HepG2 (cell line): ENCODE results near the gene HOMEZ. TPM values are rescaled to one million over a fixed set of nuclear protein-coding genes. Genes with fewer than 3 reads are reported as not detected.

Experiments
- AHDC1 ChIP-seq: sonication (generic); formaldehyde crosslinking; IDR thresholded peaks from 2 replicates; pipeline ENCODE4 v1.5.1; 2020; ENCODE audit warnings: mild to moderate bottlenecking, missing genetic modification reagents, borderline replicate concordance
- CHD4 ChIP-seq: fragments of 200-600 bp; sonication (generic); IDR thresholded peaks from 2 replicates; pipeline ENCODE4 v1.7.0; 2017; ENCODE audit warnings: mild to moderate bottlenecking, low read length, borderline replicate concordance
- GRHL1 ChIP-seq: sonication (generic); formaldehyde crosslinking; conservative IDR thresholded peaks from 2 replicates; pipeline ENCODE4 v1.8.0; 2022; ENCODE audit warnings: missing genetic modification reagents
- HOMEZ ChIP-seq: IDR thresholded peaks from 2 replicates; pipeline ENCODE4 v1.6.1; 2016; ENCODE audit warnings: low read depth
- MIER3 ChIP-seq: IDR thresholded peaks from 2 replicates; pipeline ENCODE4 v1.6.1; 2016; ENCODE audit warnings: missing compliant biosample characterization, borderline replicate concordance
- NFATC3 ChIP-seq: sonication (generic); formaldehyde crosslinking; IDR thresholded peaks from 2 replicates; pipeline ENCODE4 v1.5.1; 2020; ENCODE audit warnings: mild to moderate bottlenecking, missing genetic modification reagents
- PHF5A ChIP-seq: IDR thresholded peaks from one replicate; pipeline ENCODE4 v1.6.1; 2018; ENCODE audit warnings: low read depth, missing genetic modification reagents; ENCODE audit not compliant: unreplicated experiment
- ZBTB33 ChIP-seq: sonication (generic); formaldehyde crosslinking; IDR thresholded peaks from 2 replicates; pipeline ENCODE4 v1.4.0; 2020; ENCODE audit warnings: missing genetic modification reagents
- ZNF337 ChIP-seq: sonication (generic); formaldehyde crosslinking; IDR thresholded peaks from 2 replicates; pipeline ENCODE4 v1.5.1; 2020; ENCODE audit warnings: missing genetic modification reagents, low read depth, mild to moderate bottlenecking, borderline replicate concordance
- ZNF430 ChIP-seq: sonication (generic); formaldehyde crosslinking; IDR thresholded peaks from 2 replicates; pipeline ENCODE4 v1.9.0; 2021; ENCODE audit warnings: mild to moderate bottlenecking, missing genetic modification reagents
- ZNF441 ChIP-seq: sonication (generic); formaldehyde crosslinking; IDR thresholded peaks from 2 replicates; pipeline ENCODE4 v1.7.0; 2021; ENCODE audit warnings: missing genetic modification reagents, borderline replicate concordance
- ZNF768 ChIP-seq: sonication (generic); formaldehyde crosslinking; IDR thresholded peaks from 2 replicates; pipeline ENCODE4 v1.4.0; 2020; ENCODE audit warnings: missing genetic modification reagents
- ZSCAN20 ChIP-seq: sonication (generic); formaldehyde crosslinking; IDR thresholded peaks from 2 replicates; pipeline ENCODE4 v1.4.0; 2020; ENCODE audit warnings: missing genetic modification reagents, mild to moderate bottlenecking, borderline replicate concordance
- polyA plus RNA-seq, 8 experiments: library from polyadenylated mRNA; depleted of rRNA in 3 of 8; stranded (reverse) in 7 of 8; unstranded in 1 of 8; fragments of >200 nt; fragmentation: Illumina TruSeq in 4 of 8; extraction: Trizol in 4 of 8; gene quantifications; 2 replicates each; pipeline versions ENCODE4 v1.2.1 to v1.2.3, GENCODE V29; 2011 to 2016; ENCODE audit warnings: low read depth in 4 of 8, missing spikeins in 1 of 8, mixed read lengths in 1 of 8; ENCODE audit not compliant: insufficient read depth in 1 of 8
- total RNA-seq, 5 experiments: library from RNA; depleted of rRNA; stranded (reverse); fragments of >200 nt; fragmentation: Illumina TruSeq; extraction: Trizol; gene quantifications; 2 replicates each; pipeline ENCODE4 v1.2.3, GENCODE V29; 2016; ENCODE audit warnings: low read depth in 1 of 5

HOMEZ gene
- total and polyA plus RNA-seq, 2 of the 13 experiments (the other 11 are each of a cell fraction or from before 2014, with no cell fraction given) = 14.5 to 31.8 TPM

GRCh38 chr14:23307687-23308644 is 22.0 kb upstream of the HOMEZ start (continued):
- 0 out of 2 replicates have a peak, but pooled peaks have one; percentile 20 for TF ChIP-seq HOMEZ
- no peak for TF ChIP-seq NFATC3 (CRISPR knock-in tag)
- TF ChIP-seq AHDC1 (CRISPR knock-in tag) = no peak
- TF ChIP-seq MIER3 (CRISPR knock-in tag) = no peak
- no peak for TF ChIP-seq ZNF441 (CRISPR knock-in tag)
- no peak for TF ChIP-seq GRHL1 (CRISPR knock-in tag)
- 0 out of 2 replicates have a peak, but pooled peaks have one; percentile 9 for TF ChIP-seq ZNF430 (CRISPR knock-in tag)
- TF ChIP-seq ZNF768 (CRISPR knock-in tag) = peak; percentile 77; the same call in 1 of the 2 replicates
- TF ChIP-seq ZBTB33 (CRISPR knock-in tag) = peak; percentile 28; the same call in 1 of the 2 replicates
- TF ChIP-seq CHD4 = no peak
- TF ChIP-seq PHF5A (CRISPR knock-in tag) = no peak
- TF ChIP-seq ZNF337 (CRISPR knock-in tag) = no peak
- TF ChIP-seq ZSCAN20 (CRISPR knock-in tag) = no peak
